MCF 10A (cell line): ENCODE results near the gene PRPF6. TPM values are rescaled to one million over a fixed set of nuclear protein-coding genes. Genes with fewer than 3 reads are reported as not detected.

ENCODE experiments used
- BruUV-seq: library from RNA; stranded (reverse); fragments of 400-500 nt; replicated peaks from 2 replicates; lab custom pipeline; 2021; lab: Mats Ljungman, UMichigan
- CTCF ChIA-PET: fragments of 300-600 bp; sonication (Branson Sonifier 250); formaldehyde crosslinking; extraction: SDS; loops from one replicate; lab custom pipeline; 2021; ENCODE audit warnings: antibody characterized with exemption, inconsistent platforms; lab: Yijun Ruan, JAX
- POLR2A ChIA-PET: fragments of 300-600, 350-650 bp; sonication (Branson Sonifier 250); formaldehyde crosslinking; extraction: SDS; loops from one replicate; lab custom pipeline; 2020; ENCODE audit warnings: antibody characterized with exemption, inconsistent platforms; lab: Yijun Ruan, JAX
- DNase-seq: peaks from one replicate; pipeline ENCODE4 v3.0.0-alpha.2; 2018; ENCODE audit not compliant: unreplicated experiment
- H3K27ac Mint-ChIP-seq: one replicate; pipeline ENCODE4 v1.8.0; 2022; ENCODE audit warnings: mild to moderate bottlenecking, low read depth, mixed read lengths; ENCODE audit not compliant: unreplicated experiment
- H3K27me3 Mint-ChIP-seq: one replicate; pipeline ENCODE4 v1.8.0; 2022; ENCODE audit warnings: mixed read lengths; ENCODE audit not compliant: insufficient read depth, unreplicated experiment
- H3K36me3 Mint-ChIP-seq: one replicate; pipeline ENCODE4 v1.8.0; 2022; ENCODE audit warnings: mild to moderate bottlenecking, moderate library complexity, mixed read lengths; ENCODE audit not compliant: insufficient read depth, unreplicated experiment
- H3K4me1 Mint-ChIP-seq: one replicate; pipeline ENCODE4 v1.8.0; 2022; ENCODE audit warnings: mixed read lengths; ENCODE audit not compliant: insufficient read depth, unreplicated experiment
- H3K4me3 Mint-ChIP-seq: one replicate; pipeline ENCODE4 v1.8.0; 2022; ENCODE audit warnings: mild to moderate bottlenecking, moderate library complexity, mixed read lengths; ENCODE audit not compliant: unreplicated experiment
- H3K9me3 Mint-ChIP-seq: one replicate; pipeline ENCODE4 v1.8.0; 2022; ENCODE audit warnings: mixed read lengths; ENCODE audit not compliant: unreplicated experiment
- CTCF ChIP-seq: fragments of 200-600 bp; IDR thresholded peaks from one replicate; pipeline ENCODE4 v1.8.0; 2022; ENCODE audit warnings: antibody characterized with exemption, mild to moderate bottlenecking; ENCODE audit not compliant: unreplicated experiment
- intact Hi-C: fragments of 100-400 bp; cut with micrococcal nuclease; formaldehyde crosslinking; loops from 2 replicates; pipeline ENCODE4 v1.14.1; 2022
- total RNA-seq: library from RNA; stranded (reverse); gene quantifications from 2 replicates; pipeline ENCODE4 v1.2.3, GENCODE V29; 2022

The PRPF6 gene
- total RNA-seq, 1 experiment from 2014 or later, result 70.9 TPM

- peaks cover 29% of the 10 kb centered on the region for H3K36me3 Mint-ChIP-seq
- peak overlapping the region; percentile 65 for H3K4me3 Mint-ChIP-seq
- no peaks in the 10 kb centered on the region for H3K27me3 Mint-ChIP-seq
- intact Hi-C loops, result loop anchor here (2.0 kb wide), 1 partner anchor 57 kb away; the partner anchor contains the start of gene PRPF6
- no peak for DNase-seq
- H3K4me1 Mint-ChIP-seq, result peaks cover 9% of the 10 kb centered on the region
- CTCF ChIA-PET, result interaction anchor here (0.6 to 10.8 kb wide), 35 partner anchors 8 to 601 kb away, joined by 3 to 284 read pairs (median 5); partner anchors contain the start of genes RGS19, SAMD10 and TCEA2
- no TSS peak for BruUV-seq
- POLR2A ChIA-PET, result interaction anchor here (0.9 to 3.8 kb wide), 11 partner anchors 12 to 496 kb away, joined by 3 to 26 read pairs (median 9); partner anchors contain the start of genes LKAAEAR1, PRPF6, RGS19 and SAMD10
- H3K9me3 Mint-ChIP-seq, result no peaks in the 10 kb centered on the region
- TF ChIP-seq CTCF, result no peak
- no peak overlapping the region for H3K27ac Mint-ChIP-seq
Measured at GRCh38 chr20:64038224-64038564, 57.3 kb downstream of the PRPF6 start.

- intact Hi-C loops, result loop anchor here (1.0 to 2.0 kb wide), 3 partner anchors 19 to 82 kb away; partner anchors contain the start of gene PRPF6
Measured at GRCh38 chr20:64038565-64039292, 57.8 kb downstream of the PRPF6 start.

GRCh38 chr20:64039293-64040160 lies 58.6 kb downstream of the PRPF6 start:
- H3K27me3 Mint-ChIP-seq, result no peaks in the 10 kb centered on the region
- intact Hi-C loops, result loop anchor here (1.0 to 2.0 kb wide), 3 partner anchors 18 to 81 kb away; partner anchors contain the start of gene PRPF6
- ChIA-PET CTCF (interaction anchor here (0.5 to 10.8 kb wide), 37 partner anchors 8 to 500 kb away, joined by 3 to 284 read pairs (median 5); partner anchors contain the start of genes LKAAEAR1, OPRL1, RGS19 and TCEA2), POLR2A (interaction anchor here (0.6 to 3.8 kb wide), 17 partner anchors 9 to 291 kb away, joined by 3 to 26 read pairs (median 5); partner anchors contain the start of genes LKAAEAR1, PRPF6, SAMD10 and SOX18)
- H3K4me3 Mint-ChIP-seq, result peak overlapping the region; percentile 65
- no peak for TF ChIP-seq CTCF
- no TSS peak for BruUV-seq
- DNase-seq, result no peak
- peaks cover 11% of the 10 kb centered on the region for H3K4me1 Mint-ChIP-seq
- H3K27ac Mint-ChIP-seq, result peak overlapping the region; percentile 35
- H3K9me3 Mint-ChIP-seq, result no peaks in the 10 kb centered on the region
- peaks cover 18% of the 10 kb centered on the region for H3K36me3 Mint-ChIP-seq

More at GRCh38 chr20:64038565-64039292, 57.8 kb downstream of the PRPF6 start:
- ChIA-PET CTCF (interaction anchor here (0.6 to 10.8 kb wide), 46 partner anchors 8 to 602 kb away, joined by 3 to 284 read pairs (median 4); partner anchors contain the start of genes LKAAEAR1, OPRL1, RGS19 and SAMD10), POLR2A (interaction anchor here (0.6 to 3.8 kb wide), 18 partner anchors 9 to 497 kb away, joined by 3 to 26 read pairs (median 5); partner anchors contain the start of genes LKAAEAR1, PRPF6, RGS19 and SAMD10)
- H3K4me3 Mint-ChIP-seq, result peak overlapping the region; percentile 65
- BruUV-seq, result no TSS peak
- TF ChIP-seq CTCF, result peak; percentile 79
- peaks cover 23% of the 10 kb centered on the region for H3K36me3 Mint-ChIP-seq
- no peaks in the 10 kb centered on the region for H3K27me3 Mint-ChIP-seq
- DNase-seq, result peak; percentile 77
- no peaks in the 10 kb centered on the region for H3K9me3 Mint-ChIP-seq
- H3K27ac Mint-ChIP-seq, result no peak overlapping the region
- H3K4me1 Mint-ChIP-seq, result peaks cover 9% of the 10 kb centered on the region
